ENCODE data around the gene RBM48. TPM values are rescaled to one million over a fixed set of nuclear protein-coding genes. Genes with fewer than 3 reads are reported as not detected.

The RBM48 gene
- total and polyA plus RNA-seq, 9 of the 15 experiments (the other 6 are each of a cell fraction or from before 2014, with no cell fraction given) = 9.9 to 35.1 (median 16.3) TPM

DNA sequence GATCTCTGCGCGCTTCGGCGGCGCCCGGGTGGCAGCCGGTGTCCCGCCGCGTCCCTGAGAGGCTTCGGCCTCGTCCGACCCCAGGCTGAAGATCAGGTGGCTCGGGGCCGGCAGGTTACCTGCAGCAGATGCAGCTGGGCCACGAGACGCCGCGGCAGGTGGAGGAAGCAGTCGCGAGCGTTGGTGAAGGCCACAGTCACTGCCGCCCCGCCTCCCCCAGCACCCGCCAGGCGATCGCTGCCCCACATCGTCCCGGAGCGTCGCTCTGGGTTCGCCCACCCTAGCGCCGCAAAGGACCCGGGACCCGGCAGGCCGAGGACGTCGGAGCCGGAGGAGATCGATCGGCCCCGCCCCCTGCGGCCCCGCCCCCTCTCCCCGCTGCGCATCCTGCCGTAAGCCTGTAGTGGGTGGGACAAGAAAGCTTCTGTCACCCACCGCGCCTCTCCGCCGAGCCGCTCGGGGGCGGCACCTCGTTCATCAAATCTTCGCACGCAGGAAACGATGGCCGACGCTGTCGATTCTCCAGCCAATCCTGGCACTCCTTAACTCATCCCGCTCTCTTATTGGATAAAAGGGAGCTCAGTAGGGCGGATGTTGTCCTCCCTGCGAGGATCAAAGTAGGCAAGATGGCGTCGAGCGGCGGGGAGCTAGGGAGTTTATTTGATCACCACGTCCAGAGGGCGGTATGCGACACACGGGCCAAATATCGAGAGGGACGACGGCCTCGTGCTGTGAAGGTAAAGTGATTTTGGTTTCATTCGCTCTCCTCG lies at the start of gene RBM48, which contains the start of gene PEX1 (continued):
- TF ChIP-seq SP1 (CRISPR knock-in tag; IDR thresholded peaks at IDR 0.05) (peak; percentile 99), HNRNPUL1 (IDR thresholded peaks at IDR 0.05; ENCODE audit: low read length) (no peak), THRA (IDR thresholded peaks at IDR 0.05) (no peak), PTRF (tag; IDR thresholded peaks at IDR 0.05) (no peak), ZNF551 (CRISPR knock-in tag; IDR thresholded peaks at IDR 0.05) (no peak; the same call in 1 of the 2 replicates), JUND (IDR thresholded peaks at IDR 0.05; ENCODE audit: borderline replicate concordance, low read depth, low read length) (peak; percentile 81), JUND (tag; IDR thresholded peaks at IDR 0.05; ENCODE audit: borderline replicate concordance, low read depth, low read length) (no peak; the same call in 2 of the 3 replicates), KDM2B (CRISPR knock-in tag; IDR thresholded peaks at IDR 0.05) (no peak), SIRT6 (IDR thresholded peaks at IDR 0.05; ENCODE audit: low read depth, low read length) (no peak), TRIM28 (IDR thresholded peaks at IDR 0.05) (peak; percentile 61; the same call in 1 of the 2 replicates), ID3 (CRISPR knock-in tag; IDR thresholded peaks at IDR 0.05) (no peak), ID3 (tag; IDR thresholded peaks at IDR 0.05) (peak; percentile 64; the same call in 1 of the 2 replicates), TCF3 (CRISPR knock-in tag; IDR thresholded peaks at IDR 0.05) (peak; percentile 23; the same call in 1 of the 2 replicates), JUNB (CRISPR knock-in tag; conservative IDR thresholded peaks at IDR 0.05) (no peak), NEUROD1 (IDR thresholded peaks at IDR 0.05; ENCODE audit: borderline replicate concordance, low read depth, low read length, partially characterized antibody) (peak; percentile 86), ZNF174 (CRISPR knock-in tag; IDR thresholded peaks at IDR 0.05) (no peak), PKNOX1 (IDR thresholded peaks at IDR 0.05) (peak; percentile 82), ZNF507 (tag; conservative IDR thresholded peaks at IDR 0.05) (no peak), YY1 (IDR thresholded peaks at IDR 0.05; ENCODE audit: borderline replicate concordance in 1 of 3, control insufficient read depth in 1 of 3, extremely low read depth in 1 of 3, insufficient read depth in 3 of 3, insufficient read length in 1 of 3, insufficient replicate concordance in 2 of 3, low read depth in 1 of 3, low read length in 2 of 3) (peak; percentile 93 to 99 (median 96)), ATF7 (IDR thresholded peaks at IDR 0.05) (peak; percentile 85)
- TF ChIP-seq, protein P1, sequence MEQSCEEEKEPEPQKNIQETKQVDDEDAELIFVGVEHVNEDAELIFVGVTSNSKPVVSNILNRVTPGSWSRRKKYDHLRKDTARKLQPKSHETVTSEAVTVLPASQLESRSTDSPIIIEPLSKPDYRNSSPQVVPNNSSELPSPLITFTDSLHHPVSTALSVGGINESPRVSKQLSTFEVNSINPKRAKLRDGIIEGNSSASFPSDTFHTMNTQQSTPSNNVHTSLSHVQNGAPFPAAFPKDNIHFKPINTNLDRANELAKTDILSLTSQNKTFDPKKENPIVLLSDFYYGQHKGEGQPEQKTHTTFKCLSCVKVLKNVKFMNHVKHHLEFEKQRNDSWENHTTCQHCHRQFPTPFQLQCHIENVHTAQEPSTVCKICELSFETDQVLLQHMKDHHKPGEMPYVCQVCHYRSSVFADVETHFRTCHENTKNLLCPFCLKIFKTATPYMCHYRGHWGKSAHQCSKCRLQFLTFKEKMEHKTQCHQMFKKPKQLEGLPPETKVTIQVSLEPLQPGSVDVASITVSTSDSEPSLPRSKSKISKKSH (CRISPR knock-in tag; IDR thresholded peaks at IDR 0.05) = no peak
- TF ChIP-seq, protein P2, sequence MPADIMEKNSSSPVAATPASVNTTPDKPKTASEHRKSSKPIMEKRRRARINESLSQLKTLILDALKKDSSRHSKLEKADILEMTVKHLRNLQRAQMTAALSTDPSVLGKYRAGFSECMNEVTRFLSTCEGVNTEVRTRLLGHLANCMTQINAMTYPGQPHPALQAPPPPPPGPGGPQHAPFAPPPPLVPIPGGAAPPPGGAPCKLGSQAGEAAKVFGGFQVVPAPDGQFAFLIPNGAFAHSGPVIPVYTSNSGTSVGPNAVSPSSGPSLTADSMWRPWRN (IDR thresholded peaks at IDR 0.05; ENCODE audit: low read depth) = no peak
